ENCODE measurements around the gene BHLHA15. TPM values are rescaled to one million over a fixed set of nuclear protein-coding genes. Genes with fewer than 3 reads are reported as not detected.

BHLHA15 gene
- total and polyA plus RNA-seq, 2 donors (not counting 1 experiment from before 2014, with no cell fraction given), result 0.33 TPM; not detected in 1

DNA sequence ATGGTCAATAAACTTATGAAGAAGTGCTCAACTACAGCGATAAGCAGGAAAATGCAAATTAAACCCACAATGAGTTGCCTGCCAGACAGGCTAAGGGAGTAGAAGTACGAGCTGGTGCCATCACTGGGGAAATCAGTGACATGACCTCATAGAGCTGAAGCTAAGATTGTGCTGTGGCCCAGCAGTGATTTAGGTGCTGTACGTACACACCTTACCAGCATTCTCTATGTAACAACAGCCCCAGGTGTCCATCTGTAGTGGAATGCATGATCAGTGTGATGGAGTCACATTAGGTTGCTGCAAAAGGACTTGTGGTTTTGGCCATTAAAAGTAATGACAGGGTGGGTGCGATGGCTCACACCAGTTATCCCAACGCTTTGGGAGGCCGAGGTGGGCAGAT is 46.5 kb downstream of the BHLHA15 start:
- no peak overlapping the region for H3K4me3 ChIP-seq (replicated peaks in 1 of 4; ENCODE audit: control extremely low read depth in 1 of 4, insufficient read depth in 1 of 4, low read depth in 3 of 4, low read length in 4 of 4)
- H3K27me3 ChIP-seq (ENCODE audit: control insufficient read depth, insufficient read depth, low read length), result no peaks in the 10 kb centered on the region
- H3K4me1 ChIP-seq (ENCODE audit: control insufficient read depth, extremely low read depth, insufficient read depth, low read length), result no peaks in the 10 kb centered on the region
- no peak for TF ChIP-seq EZH2 (IDR thresholded peaks at IDR 0.05; ENCODE audit: low read length, missing control alignments)
- TF ChIP-seq, protein P1, sequence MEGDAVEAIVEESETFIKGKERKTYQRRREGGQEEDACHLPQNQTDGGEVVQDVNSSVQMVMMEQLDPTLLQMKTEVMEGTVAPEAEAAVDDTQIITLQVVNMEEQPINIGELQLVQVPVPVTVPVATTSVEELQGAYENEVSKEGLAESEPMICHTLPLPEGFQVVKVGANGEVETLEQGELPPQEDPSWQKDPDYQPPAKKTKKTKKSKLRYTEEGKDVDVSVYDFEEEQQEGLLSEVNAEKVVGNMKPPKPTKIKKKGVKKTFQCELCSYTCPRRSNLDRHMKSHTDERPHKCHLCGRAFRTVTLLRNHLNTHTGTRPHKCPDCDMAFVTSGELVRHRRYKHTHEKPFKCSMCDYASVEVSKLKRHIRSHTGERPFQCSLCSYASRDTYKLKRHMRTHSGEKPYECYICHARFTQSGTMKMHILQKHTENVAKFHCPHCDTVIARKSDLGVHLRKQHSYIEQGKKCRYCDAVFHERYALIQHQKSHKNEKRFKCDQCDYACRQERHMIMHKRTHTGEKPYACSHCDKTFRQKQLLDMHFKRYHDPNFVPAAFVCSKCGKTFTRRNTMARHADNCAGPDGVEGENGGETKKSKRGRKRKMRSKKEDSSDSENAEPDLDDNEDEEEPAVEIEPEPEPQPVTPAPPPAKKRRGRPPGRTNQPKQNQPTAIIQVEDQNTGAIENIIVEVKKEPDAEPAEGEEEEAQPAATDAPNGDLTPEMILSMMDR (conservative IDR thresholded peaks at IDR 0.05 in 1 of 2, IDR thresholded peaks at IDR 0.05 in 1 of 2; ENCODE audit: low read depth in 1 of 2, low read length in 2 of 2), result no peak
- peaks cover 7% of the 10 kb centered on the region for H3K79me2 ChIP-seq (ENCODE audit: control insufficient read depth, insufficient read depth, low read length)
- H4K20me1 ChIP-seq (ENCODE audit: control insufficient read depth, extremely low read depth, insufficient read depth, low read length), result no peaks in the 10 kb centered on the region
- H2AFZ ChIP-seq (ENCODE audit: low read length), result no peak overlapping the region
- no peak overlapping the region for H3K27ac ChIP-seq (ENCODE audit: insufficient read depth, low read length)
- no peak overlapping the region for H3K4me2 ChIP-seq (ENCODE audit: extremely low read depth, insufficient read depth, low read length)
- no peak overlapping the region for H3K9ac ChIP-seq (ENCODE audit: insufficient read depth, low read length)
- no peaks in the 10 kb centered on the region for H3K36me3 ChIP-seq (ENCODE audit: control insufficient read depth, insufficient read depth, low read length)
- no peak for DNase-seq (ENCODE audit: low read depth in 2 of 2)
- H3K9me3 ChIP-seq (ENCODE audit: control insufficient read depth, insufficient read depth, low read depth, low read length), result no peaks in the 10 kb centered on the region

Other genes with a start within 250 kb of the BHLHA15 start
- not detected in 2 replicates for gene OCM2, start 221.2 kb upstream of the BHLHA15 start, total RNA-seq
- not detected in 2 replicates for gene OCM2, start 221.2 kb upstream of the BHLHA15 start, polyA plus RNA-seq
- gene LMTK2, start 104.6 kb upstream of the BHLHA15 start, total RNA-seq, result 6.9 TPM in 2 replicates
- 5.2 and 5.7 TPM in 2 replicates for gene LMTK2, start 104.6 kb upstream of the BHLHA15 start, polyA plus RNA-seq
- 24.9 and 39.0 TPM in 2 replicates for gene TECPR1, start 40.8 kb downstream of the BHLHA15 start, total RNA-seq
- gene TECPR1, start 40.8 kb downstream of the BHLHA15 start, polyA plus RNA-seq, result 3.3 and 3.7 TPM in 2 replicates
- 77.8 and 104 TPM in 2 replicates for gene BRI3, start 70.2 kb downstream of the BHLHA15 start, total RNA-seq
- gene BRI3, start 70.2 kb downstream of the BHLHA15 start, polyA plus RNA-seq, result 164 and 172 TPM in 2 replicates
- gene BAIAP2L1, start 189.7 kb downstream of the BHLHA15 start, total RNA-seq, result 2.8 and 5.3 TPM in 2 replicates
- gene BAIAP2L1, start 189.7 kb downstream of the BHLHA15 start, polyA plus RNA-seq, result 3.1 and 3.4 TPM in 2 replicates